ENCODE data around the gene IGFALS.

The IGFALS gene

GRCh38 chr16:1775846-1776671 lies 17.4 kb downstream of the IGFALS start:
- no peak overlapping the region for H3K4me3 ChIP-seq (ENCODE audit: low read depth, low read length)
- DNase-seq (ENCODE audit: low read depth) = no peak
- TF ChIP-seq CTCF (IDR thresholded peaks at IDR 0.05; ENCODE audit: insufficient read depth, low read depth, low read length, missing control alignments) = no peak

- no peak overlapping the region for H3K4me3 ChIP-seq (ENCODE audit: low read depth, low read length)
- no peak for TF ChIP-seq CTCF (IDR thresholded peaks at IDR 0.05; ENCODE audit: insufficient read depth, low read depth, low read length, missing control alignments)
- no peak for DNase-seq (ENCODE audit: low read depth)
Observed at GRCh38 chr16:1775006-1775845, 18.3 kb downstream of the IGFALS start.

- no peak for TF ChIP-seq CTCF (IDR thresholded peaks at IDR 0.05; ENCODE audit: insufficient read depth, low read depth, low read length, missing control alignments)
- H3K4me3 ChIP-seq (ENCODE audit: low read depth, low read length) = peak overlapping the region; percentile 98
- no peak for DNase-seq (ENCODE audit: low read depth)
Observed at GRCh38 chr16:1774448-1774780, 19.1 kb downstream of the IGFALS start.

- no peak for TF ChIP-seq CTCF (IDR thresholded peaks at IDR 0.05; ENCODE audit: insufficient read depth, low read depth, low read length, missing control alignments)
- peak overlapping the region; percentile 98 for H3K4me3 ChIP-seq (ENCODE audit: low read depth, low read length)
- no peak for DNase-seq (ENCODE audit: low read depth)
Observed at GRCh38 chr16:1773703-1774447, 19.6 kb downstream of the IGFALS start.

GRCh38 chr16:1772908-1773702 lies 20.4 kb downstream of the IGFALS start, which contains the start of gene MRPS34:
Gene MRPS34 (minus strand): TSS chr16:1773134. CDS start chr16:1773119, 15 bp downstream.
- peak within 1 kb of the TSS; percentile 98 for H3K4me3 ChIP-seq (ENCODE audit: low read depth, low read length)
- peak; percentile 82 for TF ChIP-seq CTCF (IDR thresholded peaks at IDR 0.05; ENCODE audit: insufficient read depth, low read depth, low read length, missing control alignments)
- DNase-seq (ENCODE audit: low read depth) = peak; percentile 92

- DNase-seq (ENCODE audit: low read depth) = peak; percentile 54
- peak within 1 kb of the TSS; percentile 98 for H3K4me3 ChIP-seq (ENCODE audit: low read depth, low read length)
- TF ChIP-seq CTCF (IDR thresholded peaks at IDR 0.05; ENCODE audit: insufficient read depth, low read depth, low read length, missing control alignments) = no peak
Observed at GRCh38 chr16:1772362-1772907, 21.1 kb downstream of the IGFALS start, which contains the start of gene EME2. Gene EME2 (plus strand): TSS chr16:1772810. CDS start chr16:1773228, 418 bp downstream.
